Smooth muscle cell of the brain vasculature (primary cell): Measurements from ENCODE around the gene LINS1.
A peak's percentile ranks its signal among the peaks of the same experiment; 100 is the strongest.

Experiments
- DNase-seq: peaks from one replicate; pipeline ENCODE4 v3.0.0-alpha.2; 2012; ENCODE audit warnings: low read depth, low spot score

The LINS1 gene

GRCh38 chr15:100602064-100602822 lies at the start of gene LINS1, which contains the start of gene ASB7:
Gene LINS1 (minus strand): TSS chr15:100602184. CDS start chr15:100580842, 21,342 bp downstream.
Gene ASB7 (plus strand): TSS chr15:100602589. CDS start chr15:100612217, 9,628 bp downstream.
- DNase-seq: peak; percentile 100

GRCh38 chr15:100651253-100651652 lies 49.3 kb upstream of the LINS1 start:
- no peak for DNase-seq

- DNase-seq: no peak
These were observed 48.7 kb upstream of the LINS1 start for GRCh38 chr15:100650685-100651084.

GRCh38 chr15:100648951-100649350 lies 47.0 kb upstream of the LINS1 start:
- DNase-seq: no peak

GRCh38 chr15:100645671-100646070 lies 43.7 kb upstream of the LINS1 start:
- DNase-seq: no peak

GRCh38 chr15:100642950-100643338 lies 41.0 kb upstream of the LINS1 start:
- DNase-seq: no peak

- no peak for DNase-seq
These were observed 40.4 kb upstream of the LINS1 start for GRCh38 chr15:100642213-100642949.

- no peak for DNase-seq
These were observed 36.3 kb upstream of the LINS1 start for GRCh38 chr15:100638177-100638730.

- DNase-seq: no peak
These were observed 33.6 kb upstream of the LINS1 start for GRCh38 chr15:100635406-100636071.

- no peak for DNase-seq
These were observed 31.7 kb upstream of the LINS1 start for GRCh38 chr15:100633763-100634075.

GRCh38 chr15:100631831-100632230 lies 29.8 kb upstream of the LINS1 start:
- no peak for DNase-seq

GRCh38 chr15:100628746-100629145 lies 26.8 kb upstream of the LINS1 start:
- DNase-seq: no peak

- DNase-seq: peak; percentile 78
These were observed 25.9 kb upstream of the LINS1 start for GRCh38 chr15:100627789-100628395.

- DNase-seq: no peak
These were observed 21.3 kb upstream of the LINS1 start for GRCh38 chr15:100623301-100623700.

- no peak for DNase-seq
These were observed 14.7 kb upstream of the LINS1 start for GRCh38 chr15:100616700-100617099.

GRCh38 chr15:100615801-100616200 lies 13.8 kb upstream of the LINS1 start:
- no peak for DNase-seq

GRCh38 chr15:100614918-100615317 lies 12.9 kb upstream of the LINS1 start:
- no peak for DNase-seq

- DNase-seq: no peak
These were observed 12.4 kb upstream of the LINS1 start for GRCh38 chr15:100614336-100614735.

- no peak for DNase-seq
These were observed 11.2 kb upstream of the LINS1 start for GRCh38 chr15:100613208-100613607.

GRCh38 chr15:100612539-100612938 lies 10.6 kb upstream of the LINS1 start:
- no peak for DNase-seq

GRCh38 chr15:100602823-100603393 lies 924 bp upstream of the LINS1 start:
- no peak for DNase-seq
